Endothelial cell of umbilical vein (primary cell): Measurements from ENCODE around the gene TAOK2.

Source experiments
- CTCF ChIP-seq, 2 donors: IDR thresholded peaks; 1 replicate in 1 of 2; 2 replicates in 1 of 2; pipeline ENCODE4 v1.5.1; 2011; ENCODE audit warnings: low read length in 2 of 2, mild to moderate bottlenecking in 2 of 2, moderate library complexity in 2 of 2, control low read depth in 1 of 2, inconsistent platforms in 1 of 2, low read depth in 1 of 2; ENCODE audit not compliant: insufficient read depth in 1 of 2; ENCODE audit errors: extremely low read depth in 1 of 2
- EZH2 ChIP-seq: IDR thresholded peaks from 2 replicates; pipeline ENCODE4 v1.6.1; 2012; ENCODE audit warnings: borderline replicate concordance, low read depth, mild to moderate bottlenecking, moderate library complexity, low read length, inconsistent platforms; ENCODE audit not compliant: severe bottlenecking
- FOS ChIP-seq: IDR thresholded peaks from 2 replicates; pipeline ENCODE4 v1.6.1; 2011; ENCODE audit warnings: mild to moderate bottlenecking, low read length, moderate library complexity, borderline replicate concordance; ENCODE audit not compliant: insufficient read depth
- JUN ChIP-seq: IDR thresholded peaks from 2 replicates; pipeline ENCODE4 v1.6.1; 2011; ENCODE audit warnings: borderline replicate concordance, low read depth; ENCODE audit not compliant: insufficient read length, insufficient read depth
- MAX ChIP-seq: IDR thresholded peaks from 2 replicates; pipeline ENCODE4 v1.6.1; 2011; ENCODE audit not compliant: insufficient read depth, insufficient read length
- MYC ChIP-seq: IDR thresholded peaks from one replicate; pipeline ENCODE4 v1.6.1; 2011; ENCODE audit warnings: mild to moderate bottlenecking, low read depth, low read length
- POLR2A ChIP-seq: IDR thresholded peaks from 2 replicates; pipeline ENCODE4 v1.6.1; 2012; ENCODE audit warnings: low read depth, mild to moderate bottlenecking, control low read depth, low read length
- POLR2AphosphoS5 ChIP-seq: IDR thresholded peaks from 2 replicates; pipeline ENCODE4 v1.6.1; 2012; ENCODE audit warnings: low read depth, mild to moderate bottlenecking, control low read depth, low read length, moderate library complexity; ENCODE audit not compliant: insufficient read depth

- no peak for TF ChIP-seq POLR2A
- no peak for TF ChIP-seq CTCF (IDR thresholded peaks at IDR 0.05; ENCODE audit: extremely low read depth in 1 of 2, insufficient read depth in 1 of 2, low read depth in 1 of 2, low read length in 2 of 2)
- TF ChIP-seq EZH2, result no peak
- TF ChIP-seq POLR2AphosphoS5, result peak; percentile 65
- TF ChIP-seq FOS, result no peak
- peak; percentile 5 for TF ChIP-seq MAX
- TF ChIP-seq MYC, result no peak
- no peak for TF ChIP-seq JUN
Measured at GRCh38 chr16:29995911-29996765, 22.5 kb downstream of the TAOK2 start, which contains the start of gene INO80E.
